HG02759 (cell line): ENCODE data around the gene TAF5L.
A peak's percentile ranks its signal among the peaks of the same experiment; 100 is the strongest.
"Not testable (repeated sequence)": the region's sequence is repeated elsewhere in the genome, so short reads cannot be mapped to it uniquely, and the experiment has no call there.

Source experiments
- ATAC-seq: cut with Tn5 transposase; IDR thresholded peaks from one replicate; pipeline ENCODE4 v1.9.1; 2021; ENCODE audit warnings: mild to moderate bottlenecking, moderate library complexity; ENCODE audit not compliant: unreplicated experiment

The TAF5L gene

DNA sequence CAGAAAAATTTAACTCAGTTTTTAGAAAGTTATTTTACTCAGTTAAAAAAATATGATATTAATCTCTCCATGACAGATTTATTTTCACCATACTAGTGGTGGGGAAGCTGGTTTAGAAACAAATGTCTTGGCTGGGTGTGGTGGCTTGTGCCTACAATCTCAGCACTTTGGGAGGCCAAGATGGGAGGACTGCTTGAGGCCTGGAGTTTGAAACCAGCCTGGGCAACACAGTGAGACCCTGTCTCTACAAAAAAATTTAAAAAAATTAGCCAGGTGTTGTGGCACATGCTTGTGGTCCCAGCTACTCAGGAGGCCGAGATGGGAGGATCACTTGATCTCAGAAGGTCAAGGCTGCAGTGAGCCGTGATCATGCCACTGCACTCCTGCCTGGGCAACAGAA is 17.3 kb downstream of the TAF5L start:
- no peak for ATAC-seq

DNA sequence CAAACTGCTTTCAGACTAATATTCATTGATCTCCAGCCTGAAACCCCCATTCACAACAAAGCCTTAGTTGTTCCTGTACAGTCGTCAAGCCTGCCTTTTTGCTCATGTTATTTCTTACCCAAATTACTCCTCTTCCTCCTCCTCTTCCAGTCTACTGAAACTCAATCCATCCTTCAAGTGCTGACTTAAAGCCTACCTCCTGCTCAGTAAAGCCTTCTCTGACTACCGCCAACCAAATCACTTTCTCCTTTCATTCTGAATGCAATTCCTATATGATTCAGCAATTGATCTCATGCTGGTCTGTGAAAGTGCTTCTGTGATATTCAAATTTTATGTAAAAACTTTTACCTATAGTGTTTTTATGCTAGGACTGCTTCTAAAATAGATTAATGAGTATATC is 18.6 kb downstream of the TAF5L start:
- no peak for ATAC-seq

DNA sequence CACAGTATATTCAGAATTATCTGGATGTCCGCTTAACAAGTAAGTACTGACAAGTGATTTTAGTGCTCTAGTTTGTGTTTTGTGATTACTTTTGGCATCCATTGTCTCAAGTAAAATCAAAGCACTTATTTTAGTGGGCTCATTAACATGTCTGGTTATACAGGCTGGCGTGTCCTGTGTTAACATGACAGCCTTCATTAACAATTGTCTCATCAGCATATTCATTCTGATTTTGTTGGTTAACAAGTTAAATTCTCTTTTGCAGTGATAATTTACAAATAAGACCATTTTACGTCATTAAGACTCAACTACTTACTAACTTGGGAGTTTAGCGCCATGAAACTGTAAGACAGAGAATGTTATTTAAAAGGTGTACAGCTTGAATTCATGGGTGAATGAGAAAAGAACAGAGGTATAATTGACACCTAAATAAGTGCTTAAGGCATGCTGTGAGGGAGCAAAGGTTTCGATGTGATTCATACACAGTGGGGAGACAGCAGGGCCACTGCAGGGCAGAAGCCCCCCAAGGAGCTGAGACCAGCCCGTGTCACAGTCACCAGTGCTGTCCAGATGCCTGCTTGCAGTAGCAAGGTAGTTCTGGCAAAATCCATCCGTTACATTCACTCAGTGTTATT is 22.4 kb downstream of the TAF5L start:
- no peak for ATAC-seq

DNA sequence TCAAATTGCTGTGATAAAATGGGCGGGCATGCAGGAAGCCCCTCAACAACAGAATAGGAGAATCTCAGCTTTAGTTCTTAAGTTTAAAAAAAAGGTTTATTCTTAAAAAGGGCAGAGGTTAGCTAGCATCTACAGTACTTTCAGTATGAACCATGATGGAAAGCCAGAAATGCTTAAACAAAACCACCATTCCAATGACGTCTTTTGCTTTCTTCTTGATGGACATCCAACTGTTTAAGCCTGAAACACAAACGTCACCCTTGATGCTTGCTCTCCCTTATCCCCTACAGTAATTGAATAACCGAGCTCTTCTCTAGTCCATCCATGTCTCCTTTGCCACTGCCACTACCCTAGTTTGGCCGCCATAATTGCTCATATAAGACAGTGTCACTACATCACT is 25.7 kb downstream of the TAF5L start:
- no peak for ATAC-seq

DNA sequence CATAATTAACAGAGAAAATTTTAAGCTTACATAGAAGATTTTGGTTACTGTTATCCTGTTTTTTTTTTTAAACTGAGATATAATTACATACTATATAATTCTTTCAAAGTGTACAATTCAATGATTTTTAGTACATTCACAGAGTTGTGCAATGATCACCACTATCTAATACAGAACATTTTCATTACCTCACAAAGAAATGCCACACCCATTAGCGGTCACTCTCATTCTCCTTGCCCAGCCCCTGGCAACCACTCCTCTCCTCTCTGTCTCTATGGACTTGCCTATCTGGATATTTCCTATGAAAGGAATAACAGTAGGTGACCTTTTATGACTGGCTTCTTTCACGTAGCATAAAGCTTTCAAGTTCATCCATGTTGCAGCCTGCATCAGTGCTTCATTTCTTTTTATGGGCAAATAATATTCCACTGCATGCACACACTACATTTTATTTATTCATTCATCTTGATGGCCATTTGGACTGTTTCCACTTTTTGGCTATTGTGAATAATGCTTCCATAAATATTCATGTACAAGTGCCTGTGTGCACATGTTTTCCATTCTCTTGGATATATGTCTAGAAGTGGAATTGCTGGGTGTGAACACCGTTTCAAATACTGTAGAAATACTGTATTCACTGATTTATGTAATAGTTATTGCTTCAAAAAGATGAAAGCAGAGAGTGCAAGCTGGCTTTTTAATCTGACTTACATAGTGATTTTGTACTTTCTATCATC is 26.5 kb downstream of the TAF5L start:
- ATAC-seq = no peak

DNA sequence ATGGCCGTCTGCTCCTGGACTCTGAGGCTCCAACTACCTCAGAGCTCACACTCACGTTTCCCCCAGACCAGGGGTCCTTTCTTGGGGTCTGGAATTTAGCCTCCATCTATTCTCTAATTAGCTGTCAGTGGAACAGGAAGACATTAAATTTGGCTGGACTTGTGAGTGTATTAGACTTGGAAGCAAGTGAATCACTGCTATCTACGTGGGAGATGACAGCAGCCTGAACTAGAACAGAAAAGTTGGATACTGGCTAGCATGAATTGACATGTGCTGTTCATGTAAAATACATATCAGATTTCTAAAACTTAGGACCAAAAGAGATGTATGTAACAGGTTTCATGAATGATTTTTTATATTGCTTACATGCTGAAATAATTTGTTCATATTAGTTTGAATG is 28.0 kb downstream of the TAF5L start:
- no peak for ATAC-seq

DNA sequence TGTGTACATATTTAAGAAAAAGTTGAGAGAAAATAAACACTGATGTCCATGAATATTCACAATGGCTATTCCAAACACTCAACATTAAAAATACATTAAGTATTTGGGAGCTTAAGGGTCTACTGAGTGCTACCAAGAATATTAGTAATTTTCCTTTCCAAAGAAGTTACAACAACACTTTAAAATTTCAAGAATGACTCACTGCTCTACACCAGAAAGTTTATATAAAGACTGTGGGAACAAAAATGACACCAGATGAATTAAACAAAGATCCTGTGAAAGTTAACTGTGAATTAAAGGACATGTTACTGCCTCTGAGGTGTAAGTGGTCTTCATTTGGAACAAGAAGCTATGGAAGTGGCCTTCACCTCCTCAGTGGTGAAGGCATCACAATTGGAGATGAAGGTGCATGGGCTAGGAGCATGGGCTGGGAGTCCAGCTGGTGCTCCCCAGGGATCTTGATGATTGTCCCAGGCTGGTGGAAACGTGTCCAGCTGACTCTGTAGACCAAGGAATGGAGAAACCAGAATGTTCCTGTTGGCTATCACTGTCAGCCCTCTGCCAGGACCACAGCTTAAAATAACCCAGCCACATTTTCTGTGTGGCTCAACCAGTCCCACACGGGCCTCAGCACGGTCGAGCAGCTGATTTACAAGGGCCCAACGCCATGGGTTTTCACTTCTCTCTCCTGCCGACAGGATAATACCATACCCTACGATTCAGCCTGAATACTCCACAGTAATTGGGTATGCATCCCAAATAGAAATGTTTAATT is 28.8 kb downstream of the TAF5L start:
- ATAC-seq = no peak

DNA sequence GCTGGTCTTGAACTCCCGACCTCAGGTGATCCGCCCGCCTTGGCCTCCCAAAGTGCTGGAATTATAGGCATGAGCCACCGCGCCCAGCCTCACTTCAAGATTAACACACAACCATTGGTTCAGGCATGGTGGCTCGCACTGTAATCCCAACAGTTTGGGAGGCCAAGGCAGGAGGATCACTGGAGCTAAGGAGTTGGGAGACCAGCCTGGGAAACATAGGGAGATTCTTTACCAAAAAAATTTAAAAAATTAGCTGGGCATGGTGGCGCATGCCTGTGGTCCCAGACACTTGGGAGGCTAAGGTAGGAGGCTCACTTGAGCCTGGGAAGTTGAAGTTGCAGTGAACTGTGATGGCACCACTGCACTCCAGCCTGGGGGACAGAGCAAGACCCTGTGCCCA is 30.0 kb downstream of the TAF5L start:
- ATAC-seq = not testable (repeated sequence)

DNA sequence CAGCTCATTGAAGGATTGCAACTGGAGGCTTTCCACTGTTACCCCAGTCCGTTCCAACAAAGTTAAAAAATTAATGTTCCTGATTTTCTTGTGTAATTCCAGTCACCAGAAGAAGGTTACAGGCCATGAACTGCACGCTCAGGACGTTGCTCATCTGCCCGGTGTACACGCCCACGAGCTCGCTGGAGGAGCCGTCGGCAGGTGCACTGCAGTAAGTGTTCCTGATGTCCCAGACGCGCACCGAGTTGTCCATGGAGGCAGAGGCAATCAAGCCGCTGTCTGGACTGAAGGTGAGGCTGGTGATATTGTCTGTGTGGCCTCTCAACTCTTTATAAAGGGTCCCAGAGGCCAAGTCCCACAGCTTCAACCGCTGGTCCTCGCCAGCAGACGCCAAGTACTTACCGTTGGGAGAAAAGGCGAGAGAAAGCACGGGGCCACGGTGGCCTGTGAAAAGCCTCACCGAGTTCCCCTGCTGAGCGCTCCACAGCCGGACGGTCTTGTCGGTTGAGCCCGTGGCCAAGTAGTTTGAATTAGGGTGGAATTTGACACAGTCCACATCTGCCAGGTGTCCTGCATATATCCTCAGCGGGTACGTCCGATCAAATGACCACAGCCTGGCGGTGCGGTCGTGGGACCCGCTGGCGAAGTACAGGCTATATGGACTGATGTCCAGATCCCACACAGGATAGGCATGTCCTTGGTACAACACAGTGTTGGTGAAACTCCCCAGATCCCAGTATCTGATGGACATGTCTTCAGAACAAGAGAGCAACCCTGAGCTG is 31.5 kb downstream of the TAF5L start:
- no peak for ATAC-seq

DNA sequence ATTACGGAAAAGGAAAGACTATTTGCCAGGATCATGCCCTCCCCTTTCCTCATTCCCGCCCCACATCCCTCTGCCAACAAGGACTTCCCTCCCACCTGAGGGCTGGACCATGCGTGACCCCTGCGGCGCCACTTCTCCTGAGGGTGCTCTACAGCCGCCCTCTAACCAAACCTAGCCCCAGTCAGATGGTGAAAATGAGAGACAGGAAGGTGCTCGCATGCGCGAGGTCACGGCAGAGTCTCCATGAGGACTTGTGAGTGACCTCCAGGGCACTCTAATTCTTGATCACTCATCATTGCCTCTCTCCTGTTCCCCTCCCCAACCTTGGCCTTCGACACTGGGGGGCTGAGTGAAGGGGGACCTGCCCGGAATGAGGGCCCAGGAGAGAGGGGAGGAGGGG is 32.1 kb downstream of the TAF5L start:
- ATAC-seq = no peak

DNA sequence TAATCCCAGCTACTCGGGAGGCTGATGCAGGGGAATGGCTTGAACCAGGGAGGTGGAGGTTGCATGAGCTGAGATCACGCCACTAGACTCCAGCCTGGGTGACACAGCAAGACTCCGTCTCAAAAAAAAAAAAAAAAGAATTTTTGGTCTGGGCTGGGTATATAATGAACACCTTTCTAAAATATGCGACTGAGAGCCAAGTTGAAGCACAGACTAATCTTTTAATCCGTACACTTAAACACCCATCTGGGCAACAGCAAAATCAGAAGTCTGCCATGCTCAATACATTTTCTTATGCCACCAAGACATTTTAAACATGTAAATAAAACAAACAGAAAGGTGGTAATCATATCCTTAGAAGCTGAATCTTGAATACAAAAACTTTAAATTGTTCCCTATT is 35.8 kb downstream of the TAF5L start:
- no peak for ATAC-seq

DNA sequence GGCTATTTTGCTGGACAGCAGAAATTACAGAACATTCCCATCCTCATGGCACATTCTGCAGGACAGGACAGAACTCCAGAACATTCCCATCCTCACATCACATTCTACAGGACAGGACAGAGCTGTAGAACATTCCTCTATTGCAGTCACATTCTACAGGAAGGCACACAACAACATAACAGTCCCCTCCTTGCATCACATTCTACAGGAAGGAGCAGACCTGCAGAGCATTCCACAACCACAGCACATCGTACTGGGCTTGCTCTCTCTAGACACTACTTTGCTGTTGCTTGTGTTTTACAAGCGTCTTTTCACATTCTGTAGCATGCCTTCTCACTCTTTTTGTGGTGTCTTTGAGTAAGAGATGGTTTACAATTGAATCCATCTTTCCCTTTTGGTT is 40.6 kb downstream of the TAF5L start:
- no peak for ATAC-seq

DNA sequence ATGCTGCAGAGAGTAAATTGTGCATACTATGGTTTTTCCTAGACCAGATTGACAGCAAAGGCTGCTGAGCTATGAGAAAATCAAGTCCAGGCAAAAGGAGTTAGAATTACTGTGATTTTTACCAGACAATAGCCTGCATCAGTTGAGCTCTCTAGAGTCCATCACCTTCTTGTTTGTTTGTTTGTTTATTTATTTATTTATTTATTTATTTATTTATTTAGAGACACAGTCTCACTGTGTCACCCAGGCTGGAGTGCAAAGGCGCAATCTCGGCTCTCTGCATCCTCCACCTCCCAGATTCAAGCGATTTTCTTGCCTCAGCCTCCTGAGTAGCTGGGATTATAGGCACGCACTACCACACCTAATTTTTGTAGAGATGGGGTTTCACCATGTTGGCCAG is 43.2 kb downstream of the TAF5L start:
- ATAC-seq = no peak

DNA sequence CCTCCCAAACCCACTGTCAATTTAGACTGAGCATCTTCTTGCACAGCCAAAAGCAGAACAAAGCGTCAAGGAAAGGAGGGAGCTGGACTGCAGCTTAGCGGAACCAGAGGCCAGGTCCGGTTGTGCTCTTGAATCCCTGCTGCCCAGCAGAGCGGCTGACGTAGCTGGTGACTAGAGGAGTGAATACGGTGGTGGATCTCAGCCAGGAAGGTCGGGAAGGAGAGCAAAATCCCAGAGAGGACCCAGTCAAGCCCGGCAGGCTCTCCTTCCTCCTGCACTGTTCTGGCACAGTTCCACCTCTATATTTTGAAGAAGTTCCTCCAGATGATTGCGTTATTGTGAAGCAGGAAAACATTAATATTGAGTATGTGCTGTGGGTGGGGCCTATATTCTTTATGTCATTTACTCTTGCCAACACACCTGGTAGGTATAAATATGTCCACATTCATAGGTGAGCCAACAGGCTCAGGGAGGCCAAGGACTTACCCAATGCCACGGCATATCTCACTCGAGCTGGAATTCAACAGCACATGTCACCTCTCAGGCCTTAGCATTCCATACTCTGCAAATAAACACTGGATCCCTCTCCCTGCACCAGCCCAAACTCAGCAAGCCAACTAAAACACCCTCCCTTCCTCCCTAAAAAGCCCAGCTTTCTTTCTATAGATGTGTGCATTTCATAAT is 43.8 kb downstream of the TAF5L start:
- no peak for ATAC-seq

DNA sequence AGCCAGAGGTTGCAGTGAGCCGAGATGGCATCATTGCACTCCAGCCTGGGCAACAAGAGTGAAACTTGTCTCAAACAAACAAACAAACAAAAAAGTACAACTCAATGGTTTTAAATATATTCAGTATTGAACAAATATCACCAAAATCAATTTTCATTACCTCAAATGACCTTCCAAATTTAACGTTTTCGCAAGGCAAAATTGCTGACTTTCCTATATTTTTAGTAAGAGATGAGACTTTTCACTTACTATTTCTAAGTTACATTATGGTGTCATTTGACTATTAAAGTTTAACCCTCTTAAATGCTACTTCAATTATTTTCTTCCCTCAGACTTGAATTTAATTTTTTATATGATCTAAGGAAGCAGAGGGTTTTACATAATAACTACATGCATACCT is 44.4 kb downstream of the TAF5L start:
- no peak for ATAC-seq

DNA sequence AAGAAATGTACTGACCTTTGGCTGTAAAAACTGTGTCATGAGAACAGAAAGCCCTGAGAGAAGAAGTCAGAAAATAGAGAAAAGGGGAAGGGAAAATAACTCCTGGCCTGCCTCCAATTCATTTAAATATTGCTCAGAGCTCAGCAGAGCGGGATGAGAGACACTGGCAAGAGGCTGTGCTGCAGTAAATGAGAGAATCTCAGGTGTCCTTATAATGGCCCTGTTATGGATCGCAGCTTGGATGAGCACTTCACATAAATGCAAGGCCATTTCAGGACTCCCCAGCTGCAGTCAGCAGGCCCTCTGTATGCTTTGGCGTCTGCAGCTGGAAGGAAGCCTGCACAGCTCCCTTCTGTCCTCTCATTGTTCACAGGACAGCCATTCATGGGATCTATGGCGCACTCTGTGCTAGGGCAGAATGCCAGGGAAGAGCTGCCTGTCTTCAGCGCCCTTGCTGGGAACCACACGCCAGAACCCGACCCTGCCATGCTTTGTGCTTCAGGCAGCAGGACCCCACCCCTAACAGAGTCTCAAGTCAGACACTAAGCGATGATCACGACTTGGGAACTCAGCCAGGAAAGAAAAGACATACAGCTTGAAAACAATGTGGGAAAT is 46.8 kb downstream of the TAF5L start:
- peak; percentile 82 for ATAC-seq

DNA sequence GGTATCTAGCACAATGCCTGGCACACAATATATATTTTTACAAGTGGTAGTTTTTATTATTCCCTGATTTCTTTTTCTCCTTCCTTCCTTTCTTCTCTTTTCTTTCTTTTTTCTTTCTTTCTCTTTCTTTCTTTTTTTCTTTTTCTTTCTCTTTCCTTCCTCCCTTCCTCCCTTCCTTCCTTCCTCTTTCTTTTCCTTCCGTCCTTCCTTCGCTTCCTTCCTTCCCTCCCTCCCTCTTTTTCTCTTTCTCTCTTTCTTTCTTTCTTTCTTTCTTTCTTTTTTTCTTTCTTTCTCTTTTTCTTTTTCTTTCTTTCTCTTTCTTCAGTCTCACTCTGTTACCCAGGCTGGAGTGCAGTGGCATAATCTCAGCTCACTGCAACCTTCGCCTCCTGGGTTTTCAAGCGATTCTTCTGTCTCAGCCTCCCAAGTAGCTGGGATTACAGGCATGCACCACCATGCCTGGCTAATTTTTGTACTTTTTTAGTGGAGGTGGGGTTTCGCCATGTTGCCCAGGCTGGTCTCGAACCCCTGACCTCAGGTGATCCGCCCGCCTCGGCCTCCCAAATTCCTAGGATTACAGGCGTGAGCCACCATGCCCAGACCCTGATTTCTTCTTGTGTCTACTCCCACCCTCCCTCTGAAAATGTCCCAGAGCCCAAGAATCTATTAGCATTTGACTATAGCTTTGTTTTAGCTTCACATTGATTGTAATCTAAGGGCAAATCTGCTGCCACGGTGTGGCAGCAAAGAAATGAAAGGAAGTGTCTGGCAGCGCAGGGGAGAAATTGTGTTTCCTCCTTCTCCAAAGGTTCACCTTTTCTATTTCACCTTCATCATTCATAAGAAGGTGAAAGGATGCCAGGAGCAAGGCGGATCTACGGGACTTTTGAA is 47.5 kb downstream of the TAF5L start:
- peak; percentile 35 for ATAC-seq

DNA sequence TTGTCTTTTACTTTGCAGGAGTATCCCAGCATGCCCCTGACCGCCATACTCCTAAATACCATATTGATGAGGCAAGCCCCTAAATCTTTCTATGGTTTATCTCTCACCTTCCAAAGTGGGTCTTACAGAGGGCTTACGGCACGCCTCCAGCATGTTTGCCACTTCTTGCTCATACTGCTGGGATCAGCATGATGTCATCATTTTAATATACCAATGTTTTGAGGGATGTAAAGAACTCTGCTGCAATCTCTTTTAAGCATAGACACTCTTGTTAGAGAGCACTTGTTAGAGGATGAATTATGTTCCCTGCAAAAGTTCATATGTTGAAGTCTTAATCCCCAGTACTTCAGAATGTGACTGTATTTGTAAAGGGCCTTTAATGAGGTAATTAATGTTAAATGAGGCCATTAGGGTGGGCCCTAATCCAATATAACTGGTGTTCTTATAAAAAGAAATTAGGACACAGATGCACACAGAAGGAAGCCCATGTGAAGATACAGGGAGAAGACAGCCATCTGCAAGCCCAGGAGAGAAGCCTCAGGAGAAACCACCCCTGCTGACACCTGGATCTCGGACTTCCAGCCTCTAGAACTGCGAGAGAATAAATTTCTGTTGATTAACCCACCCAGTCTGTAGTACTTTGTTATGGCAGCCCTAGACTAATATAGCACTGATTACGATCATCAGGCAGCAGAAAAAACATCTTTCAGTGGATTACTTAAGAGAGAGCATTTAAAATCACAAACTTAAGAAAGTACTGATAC is 51.1 kb downstream of the TAF5L start:
- ATAC-seq = no peak

DNA sequence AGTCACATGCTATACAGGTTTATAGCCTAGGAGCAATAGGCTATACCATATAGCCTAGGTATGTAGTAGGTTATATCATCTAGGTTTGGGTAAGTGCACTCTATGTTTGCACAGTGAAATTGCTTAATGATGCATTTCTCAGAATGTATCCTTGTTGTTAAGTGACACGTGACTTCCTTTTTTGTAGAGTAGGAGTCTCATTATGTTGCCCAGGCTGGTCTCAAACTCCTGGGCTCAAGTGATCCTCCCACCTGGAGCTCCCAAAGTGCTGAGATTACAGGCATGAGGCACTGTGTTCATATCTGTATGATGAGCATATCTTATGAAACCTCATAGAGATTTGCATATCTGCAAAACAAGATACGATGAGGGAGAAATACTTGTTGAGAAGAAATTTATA is 53.6 kb downstream of the TAF5L start:
- no peak for ATAC-seq
